H54 (cell line): ENCODE results near the gene SARNP.

Source experiments
- DNase-seq: peaks from one replicate; pipeline ENCODE4 v3.0.0; 2011; ENCODE audit warnings: low spot score, mixed read lengths; ENCODE audit not compliant: insufficient read length
- FAIRE-seq: peaks from 3 replicates; lab custom pipeline; 2011; peaks lifted over from hg19 to GRCh38; lab: Jason Lieb, UNC
- POLR2A ChIP-seq: IDR thresholded peaks from 2 replicates; pipeline ENCODE4 v1.6.1; 2011; ENCODE audit warnings: low read depth, mild to moderate bottlenecking, low read length

Gene SARNP

GRCh38 chr12:55726971-55727370, 90.6 kb downstream of the SARNP start:
- no peak for FAIRE-seq
- TF ChIP-seq POLR2A: no peak
- no peak for DNase-seq

GRCh38 chr12:55725556-55725955, 92.0 kb downstream of the SARNP start:
- no peak for TF ChIP-seq POLR2A
- no peak for DNase-seq
- no peak for FAIRE-seq

- no peak for FAIRE-seq
- no peak for DNase-seq
- no peak for TF ChIP-seq POLR2A
Measured at GRCh38 chr12:55724940-55725309, 92.6 kb downstream of the SARNP start.

GRCh38 chr12:55724226-55724939, 93.1 kb downstream of the SARNP start:
- TF ChIP-seq POLR2A: no peak
- FAIRE-seq (no peak), DNase-seq (no peak)

- DNase-seq (no peak), FAIRE-seq (no peak)
Measured at GRCh38 chr12:55723516-55724225, 93.9 kb downstream of the SARNP start.

GRCh38 chr12:55722948-55723347, 94.6 kb downstream of the SARNP start:
- FAIRE-seq (no peak), DNase-seq (no peak)
- TF ChIP-seq POLR2A: no peak

More at GRCh38 chr12:55723516-55724225, 93.9 kb downstream of the SARNP start:
- TF ChIP-seq POLR2A: no peak

GRCh38 chr12:55721601-55722213, 95.8 kb downstream of the SARNP start:
- FAIRE-seq: no peak
- no peak for DNase-seq
- no peak for TF ChIP-seq POLR2A

GRCh38 chr12:55720894-55721444, 96.6 kb downstream of the SARNP start:
- DNase-seq (peak; percentile 80), FAIRE-seq (peak; percentile 86)
- TF ChIP-seq POLR2A: peak; percentile 21; the same call in 1 of the 2 replicates

- TF ChIP-seq POLR2A: no peak
- peak; percentile 38 for FAIRE-seq
- DNase-seq: peak; percentile 51
Measured at GRCh38 chr12:55720071-55720564, 97.4 kb downstream of the SARNP start, which contains the start of gene RDH5. RDH5 (plus strand) TSS chr12:55720393; CDS start chr12:55721185, 792 bp downstream.

- TF ChIP-seq POLR2A: no peak
- FAIRE-seq: no peak
- DNase-seq: no peak
Measured at GRCh38 chr12:55719371-55719770, 98.2 kb downstream of the SARNP start.

GRCh38 chr12:55718624-55719275, 98.8 kb downstream of the SARNP start:
- TF ChIP-seq POLR2A: no peak
- no peak for DNase-seq
- FAIRE-seq: no peak

GRCh38 chr12:55718015-55718414, 99.5 kb downstream of the SARNP start:
- DNase-seq (no peak), FAIRE-seq (no peak)
- TF ChIP-seq POLR2A: no peak
